UCSD-AML1 (cell line): Measurements from ENCODE around the gene NAT8L.

Experiments used
- DNase-seq: peaks from one replicate; lab custom pipeline; 2025; ENCODE audit not compliant: unreplicated experiment; lab: John Stamatoyannopoulos, UW

Gene NAT8L

DNA sequence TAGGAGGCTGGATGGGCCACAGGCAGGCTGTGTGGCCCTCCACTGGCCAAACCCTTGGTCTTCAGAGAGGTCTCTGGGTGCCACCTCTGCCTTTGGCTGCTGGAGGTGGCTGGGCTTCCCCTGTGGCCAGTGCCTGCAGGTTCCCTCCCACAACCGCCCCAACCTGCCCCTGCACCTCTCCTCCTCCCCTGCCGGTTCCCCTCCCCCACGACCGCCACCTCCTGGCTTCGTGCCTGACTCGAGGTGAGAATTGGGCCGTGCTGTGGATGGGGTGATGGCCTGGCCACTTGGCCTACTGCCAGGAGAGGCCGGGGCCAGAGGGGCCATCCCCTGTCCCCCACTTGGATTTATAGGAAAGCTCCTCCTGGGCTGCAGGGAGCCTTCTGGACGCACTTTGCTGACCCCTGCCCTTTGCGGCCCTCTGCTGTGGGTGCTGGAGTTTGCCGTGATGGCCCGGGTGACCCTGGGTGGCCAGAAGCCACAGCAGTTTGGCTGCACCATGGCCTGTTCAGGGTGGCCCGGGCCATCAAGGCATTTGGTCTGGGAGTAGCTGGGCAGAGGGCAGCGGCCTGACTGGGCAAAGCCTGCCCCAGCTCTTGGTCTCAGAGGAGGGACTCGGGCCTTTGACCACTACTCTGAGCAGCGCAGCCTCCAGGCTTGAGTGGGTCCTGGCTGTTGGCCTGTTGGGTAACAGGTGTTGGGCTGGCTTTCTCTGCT lies 3.8 kb downstream of the NAT8L start:
- no peak for DNase-seq

DNA sequence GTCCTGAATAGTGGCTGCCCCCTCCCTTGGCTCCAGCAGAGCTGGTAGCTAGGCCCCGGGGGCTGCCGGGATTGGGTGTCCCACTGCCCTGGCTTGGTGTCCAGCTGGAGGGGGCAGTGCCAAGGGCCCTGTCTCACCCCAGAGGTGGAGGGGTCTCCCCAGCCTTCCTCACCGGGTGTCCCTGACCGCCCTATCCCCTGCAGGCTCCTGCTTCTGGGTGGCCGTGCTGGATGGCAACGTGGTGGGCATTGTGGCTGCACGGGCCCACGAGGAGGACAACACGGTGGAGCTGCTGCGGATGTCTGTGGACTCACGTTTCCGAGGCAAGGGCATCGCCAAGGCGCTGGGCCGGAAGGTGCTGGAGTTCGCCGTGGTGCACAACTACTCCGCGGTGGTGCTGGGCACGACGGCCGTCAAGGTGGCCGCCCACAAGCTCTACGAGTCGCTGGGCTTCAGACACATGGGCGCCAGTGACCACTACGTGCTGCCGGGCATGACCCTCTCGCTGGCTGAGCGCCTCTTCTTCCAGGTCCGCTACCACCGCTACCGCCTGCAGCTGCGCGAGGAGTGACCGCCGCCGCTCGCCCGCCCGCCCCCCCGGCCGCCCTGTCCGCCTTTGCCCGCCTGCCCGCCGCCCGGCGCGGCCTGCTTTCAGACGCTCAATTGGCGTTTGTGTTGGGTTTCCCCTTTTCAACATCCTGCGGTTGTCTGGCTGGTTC lies 4.6 kb downstream of the NAT8L start:
- DNase-seq: no peak

DNA sequence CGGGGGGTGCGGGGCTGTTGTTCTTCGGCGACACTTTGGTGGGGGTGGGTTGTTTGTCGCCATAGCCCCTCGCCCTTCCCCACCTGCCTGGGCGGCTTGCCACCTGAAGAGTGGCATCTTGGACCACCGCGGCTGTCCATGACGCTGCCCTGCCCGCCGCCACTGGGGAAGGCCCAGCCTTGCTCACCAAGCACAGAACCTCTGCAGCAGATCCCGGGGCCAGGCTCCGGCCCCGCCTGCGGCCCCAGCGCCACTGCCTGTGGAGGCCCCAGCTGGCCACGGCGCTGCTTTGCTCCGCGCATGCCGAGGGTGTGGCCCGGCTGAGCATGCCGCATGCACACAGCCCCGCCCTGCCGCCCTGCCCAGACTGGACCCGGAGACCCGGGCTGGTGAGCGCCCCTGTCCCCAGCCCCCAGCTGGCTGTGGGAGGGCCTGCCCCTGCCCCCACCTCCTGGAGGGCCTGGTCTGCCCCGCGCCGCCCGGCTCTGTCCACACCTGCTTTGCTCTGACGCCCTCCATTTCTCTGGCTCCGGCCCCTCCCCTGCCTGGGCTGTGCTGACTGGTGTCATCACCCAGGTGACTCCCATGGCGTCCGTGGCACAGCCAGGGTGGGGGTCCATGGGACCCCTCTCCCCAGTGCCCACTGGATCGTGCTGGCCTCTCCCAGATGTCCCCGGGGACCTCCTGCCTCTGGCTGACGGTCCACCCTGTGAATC lies 5.3 kb downstream of the NAT8L start:
- no peak for DNase-seq

DNA sequence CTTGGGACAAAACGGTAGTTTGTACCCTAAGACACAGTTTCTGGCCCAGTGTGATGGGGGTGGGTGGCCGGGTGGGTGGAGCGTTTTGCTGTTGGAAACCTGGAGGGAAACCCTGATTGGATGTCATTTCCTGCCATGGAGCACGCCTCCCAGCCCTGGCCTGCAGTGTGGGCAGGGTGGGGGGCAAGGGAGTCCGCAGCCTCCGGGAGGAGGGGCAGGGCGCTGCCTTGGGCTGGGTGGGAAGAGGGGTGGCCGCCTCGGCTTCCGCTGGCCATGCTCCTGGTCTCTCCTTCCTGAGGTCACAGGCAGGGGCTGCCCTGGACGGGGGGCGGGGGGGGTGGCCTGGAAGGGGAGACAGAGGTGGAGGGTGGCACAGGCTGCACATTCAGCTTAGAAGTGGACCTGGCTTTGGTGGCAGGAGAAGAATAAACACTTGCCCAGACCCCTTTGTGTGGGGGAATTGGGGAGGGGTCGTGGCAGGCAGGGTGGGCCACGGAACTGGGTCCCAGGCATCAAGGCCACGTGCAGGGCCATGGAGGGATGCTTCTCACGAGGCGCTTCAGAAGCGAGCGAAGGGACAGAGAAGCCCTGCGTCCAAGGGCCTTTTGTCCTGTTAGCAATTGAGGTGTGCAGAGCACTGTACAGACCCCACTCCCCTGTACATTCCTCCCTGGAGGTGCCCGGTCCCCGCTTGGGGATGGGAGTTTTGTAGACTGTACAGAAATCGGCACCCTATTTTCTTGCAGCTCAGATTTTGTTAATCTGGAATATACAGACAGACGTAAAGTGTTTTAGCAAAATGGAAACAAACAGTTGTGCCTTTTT lies 6.2 kb downstream of the NAT8L start:
- no peak for DNase-seq

DNA sequence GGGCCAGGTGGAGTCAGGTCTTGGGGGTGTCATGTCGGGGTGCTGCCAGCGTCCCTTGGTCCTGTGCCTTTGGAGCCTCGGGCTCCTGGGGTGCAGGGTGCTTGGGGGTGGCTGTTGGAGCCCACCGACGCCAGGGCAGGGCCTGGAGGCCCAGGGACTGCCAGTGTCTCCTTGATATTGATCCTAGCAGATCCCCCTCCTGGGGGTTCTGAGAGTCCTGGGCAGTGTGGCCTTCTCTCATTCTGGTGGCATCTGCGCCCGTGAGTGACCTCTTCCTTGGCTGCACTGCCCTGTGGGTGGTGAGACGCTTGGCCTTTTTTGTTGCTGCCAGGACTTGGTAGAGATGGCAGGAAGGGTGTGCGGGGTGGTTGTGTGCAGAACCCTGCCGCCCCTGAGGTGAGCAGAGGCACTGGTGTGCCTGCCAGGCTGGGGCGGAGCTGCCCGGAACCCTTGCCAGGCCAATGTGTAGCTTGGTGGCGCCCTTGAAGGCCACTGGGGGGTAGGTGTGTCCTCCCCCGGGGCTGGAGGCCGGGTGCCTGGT lies 7.0 kb downstream of the NAT8L start:
- DNase-seq: no peak

DNA sequence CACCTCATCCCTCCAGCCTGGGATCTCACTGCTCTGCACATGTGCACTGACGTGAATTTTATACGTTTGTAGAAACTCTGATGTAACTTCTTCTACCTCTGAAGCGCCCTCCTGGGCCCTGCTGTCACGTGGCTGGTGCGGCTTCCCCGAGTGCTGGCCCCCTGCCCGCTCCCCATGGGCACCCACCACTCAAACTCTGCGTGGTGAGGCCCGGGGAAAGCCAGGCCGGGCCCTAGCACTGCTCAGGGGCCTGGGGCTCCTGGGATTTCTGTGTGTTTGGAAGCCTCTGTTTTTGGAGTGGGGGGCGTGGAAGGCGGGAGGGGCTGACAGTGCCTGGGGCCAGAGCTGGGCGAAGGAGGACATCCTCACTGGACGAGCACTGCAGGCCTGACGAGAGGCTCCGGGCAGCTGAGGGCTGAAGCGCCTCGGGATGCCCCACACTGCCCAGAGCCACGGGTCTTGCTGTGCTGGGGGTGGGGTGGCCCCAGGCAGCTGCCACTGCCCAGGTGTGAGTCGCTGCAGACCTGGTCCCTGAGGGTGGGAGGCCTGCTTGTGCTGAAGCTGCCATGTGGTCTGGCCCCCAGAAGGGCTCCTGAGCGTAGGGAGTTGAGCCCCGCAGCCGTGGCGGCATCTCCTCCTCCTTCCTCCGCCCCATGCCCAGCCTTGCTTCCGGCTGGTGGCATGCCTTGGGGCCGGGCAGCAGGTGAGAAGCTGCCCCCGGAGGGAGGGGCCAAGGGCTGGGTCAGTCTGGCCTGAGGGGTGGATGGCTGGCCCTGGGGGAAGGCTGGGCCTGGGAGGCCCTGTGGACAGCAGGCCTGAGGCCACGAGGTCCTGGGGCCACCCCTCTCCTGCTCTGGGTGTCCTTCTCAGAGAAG lies 7.7 kb downstream of the NAT8L start:
- no peak for DNase-seq

DNA sequence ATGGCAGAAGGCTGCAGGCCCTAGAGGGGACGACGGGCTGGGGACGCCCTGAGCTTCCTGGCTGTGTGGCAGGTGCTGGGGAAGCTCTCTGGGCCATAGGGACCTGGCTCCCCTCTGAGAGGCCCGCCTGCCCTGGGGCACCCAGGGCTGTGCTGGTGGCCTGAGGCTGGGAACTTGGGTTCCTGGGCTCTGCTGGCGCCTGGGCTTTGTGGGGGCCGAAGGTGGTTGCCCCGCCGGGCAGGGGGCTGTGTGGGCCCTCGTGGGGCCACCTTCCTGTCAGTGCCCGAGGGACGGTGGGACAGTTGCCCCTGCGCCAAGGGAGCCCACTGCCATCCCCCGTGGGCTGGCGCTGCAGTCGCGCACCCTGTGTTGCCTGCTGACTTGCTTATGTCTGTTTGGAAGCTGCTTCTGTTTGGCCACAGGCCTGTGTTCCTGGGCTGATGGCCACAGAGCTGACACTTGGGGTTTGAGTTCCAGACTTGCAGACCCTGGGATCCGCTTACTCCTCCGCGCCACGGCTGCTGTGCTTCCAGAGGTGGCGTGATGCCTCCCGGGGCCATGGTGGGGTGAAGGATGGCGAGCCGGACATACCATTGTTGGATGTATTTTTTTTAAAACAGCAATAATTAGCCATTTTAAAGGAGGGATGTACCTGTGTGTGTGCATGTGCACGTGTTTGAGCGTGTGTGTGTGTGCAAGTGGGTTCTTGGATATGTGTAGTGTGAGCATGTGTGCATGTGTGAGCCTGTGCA lies 8.5 kb downstream of the NAT8L start:
- no peak for DNase-seq

DNA sequence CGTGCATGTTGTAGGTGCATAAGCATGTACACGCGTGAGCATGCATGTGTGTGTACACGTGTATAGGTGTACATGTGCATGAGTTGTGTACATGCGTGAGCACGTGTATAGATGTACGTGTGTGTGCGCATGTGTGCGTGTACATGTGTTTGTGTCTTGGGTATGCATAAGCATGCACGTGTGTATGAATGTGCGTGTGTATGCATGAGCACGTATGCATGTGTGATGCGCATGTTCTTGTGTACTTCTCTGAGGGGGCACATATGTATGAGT lies 9.0 kb downstream of the NAT8L start:
- no peak for DNase-seq

DNA sequence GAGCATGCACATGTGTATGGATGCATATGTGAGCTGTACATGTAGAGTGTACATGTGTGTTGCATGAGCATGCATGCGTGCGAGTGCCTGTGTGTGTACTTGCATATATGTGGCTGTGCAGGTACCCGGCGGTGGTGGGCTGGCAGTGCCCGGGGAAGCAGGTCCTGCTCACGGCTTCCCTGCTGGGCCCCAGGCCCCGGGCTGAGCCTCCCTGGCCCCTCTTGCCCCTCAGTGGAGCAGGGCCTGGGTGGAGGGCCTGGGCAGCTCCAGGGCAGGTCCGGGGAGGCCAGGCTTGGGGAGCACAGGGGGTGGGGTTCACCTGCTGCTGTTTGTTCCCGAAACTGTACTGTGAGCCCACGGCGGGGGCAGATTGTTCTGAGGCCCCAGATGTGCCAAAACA lies 9.4 kb downstream of the NAT8L start:
- DNase-seq: no peak

DNA sequence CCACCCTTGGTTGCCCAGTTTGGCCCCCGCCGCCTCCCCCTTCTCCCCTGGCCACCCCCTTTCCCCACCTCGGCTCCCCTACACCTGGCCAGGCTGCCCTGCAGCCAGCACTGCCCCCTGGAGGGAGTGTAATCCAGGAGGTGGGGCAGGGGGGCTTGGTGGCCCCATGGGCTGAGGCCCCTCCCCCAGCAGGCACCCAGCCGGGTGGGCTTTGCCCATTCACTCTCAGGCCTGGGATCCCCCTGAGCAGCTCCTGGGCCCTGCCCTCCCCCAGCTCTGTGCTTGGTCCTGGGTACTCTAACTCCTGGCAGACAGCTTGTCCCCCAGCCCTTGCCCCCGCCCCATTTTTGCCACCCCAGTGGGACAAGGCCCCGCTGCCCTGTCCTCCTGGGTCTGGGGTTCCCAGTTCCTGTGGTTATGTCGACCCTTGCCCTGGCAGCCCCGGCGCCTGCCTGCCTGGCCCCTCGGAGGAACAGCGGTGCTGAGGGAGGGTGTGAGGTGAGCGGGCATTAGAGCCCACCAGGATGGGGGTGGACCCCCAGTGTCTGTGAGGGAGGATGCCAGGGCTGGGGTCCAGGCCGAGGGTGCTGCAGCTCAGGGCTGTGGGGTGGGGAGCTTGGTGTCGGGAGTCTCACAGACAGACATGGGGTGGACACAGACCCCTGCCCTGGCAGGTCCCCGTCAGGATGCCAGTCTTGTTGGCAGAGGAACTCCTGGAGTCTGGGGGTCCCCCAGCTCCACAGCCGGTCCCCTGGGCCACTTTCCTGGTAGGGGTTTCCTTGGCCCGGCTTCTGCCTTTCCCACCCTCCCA lies 10.2 kb downstream of the NAT8L start:
- no peak for DNase-seq

DNA sequence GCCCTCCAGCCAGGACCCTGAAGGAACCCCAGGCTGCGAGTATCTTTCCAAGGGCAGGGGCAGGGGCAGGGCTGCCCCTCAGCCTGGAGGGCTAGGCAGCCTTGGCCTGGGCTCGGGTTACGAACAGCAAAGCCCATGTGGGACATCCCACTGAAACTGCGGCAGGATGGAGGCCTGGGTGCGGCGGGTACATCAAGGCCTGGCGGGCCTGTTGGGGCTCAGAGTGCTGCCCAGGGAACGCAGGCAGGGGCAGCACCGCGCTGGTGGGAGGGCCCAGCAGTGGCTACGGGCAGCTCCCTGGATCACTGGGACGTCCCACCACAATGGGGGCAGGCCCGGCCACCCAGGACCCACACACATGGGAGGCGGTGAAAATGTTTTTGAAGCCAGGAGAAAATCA lies 10.9 kb downstream of the NAT8L start:
- no peak for DNase-seq

DNA sequence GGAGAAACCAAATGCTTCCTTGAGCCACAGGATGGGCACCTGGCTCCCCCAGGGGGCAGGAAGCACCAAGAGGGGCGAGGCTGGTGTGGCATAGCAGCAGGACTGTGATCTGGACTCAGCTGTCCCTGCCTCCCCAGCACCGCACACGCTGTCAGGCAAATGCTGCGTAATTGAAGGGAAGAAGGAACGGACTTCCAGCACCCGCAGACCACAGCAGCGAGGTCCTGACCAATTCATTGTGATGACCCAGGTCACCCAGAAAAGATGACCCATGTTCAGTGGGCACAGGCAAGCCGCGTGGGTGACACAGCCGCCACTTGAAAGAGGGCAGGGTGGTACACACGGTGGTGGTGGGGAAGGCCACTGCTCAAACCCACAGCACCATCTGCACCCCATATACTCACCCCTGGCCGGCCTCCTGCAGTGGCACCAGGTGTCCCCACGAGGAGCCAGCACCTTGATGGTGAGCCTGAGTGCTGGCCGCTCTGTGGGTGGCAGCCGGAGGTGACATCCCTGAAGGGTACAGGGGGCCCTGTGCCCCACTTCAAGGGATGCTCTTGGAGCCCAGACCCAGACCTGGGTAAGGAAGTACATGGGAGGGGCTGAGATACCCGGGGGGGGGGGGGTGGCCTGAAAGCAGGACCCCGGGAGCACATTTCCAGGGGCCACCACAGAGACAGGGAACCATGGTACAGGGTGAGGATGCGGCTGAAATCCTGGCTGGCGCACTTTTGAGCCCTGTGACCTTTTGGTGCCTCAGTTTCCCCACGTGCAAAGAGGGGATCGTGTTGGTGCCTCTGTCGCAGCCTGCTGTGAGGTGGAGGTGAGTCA lies 11.5 kb downstream of the NAT8L start:
- no peak for DNase-seq

DNA sequence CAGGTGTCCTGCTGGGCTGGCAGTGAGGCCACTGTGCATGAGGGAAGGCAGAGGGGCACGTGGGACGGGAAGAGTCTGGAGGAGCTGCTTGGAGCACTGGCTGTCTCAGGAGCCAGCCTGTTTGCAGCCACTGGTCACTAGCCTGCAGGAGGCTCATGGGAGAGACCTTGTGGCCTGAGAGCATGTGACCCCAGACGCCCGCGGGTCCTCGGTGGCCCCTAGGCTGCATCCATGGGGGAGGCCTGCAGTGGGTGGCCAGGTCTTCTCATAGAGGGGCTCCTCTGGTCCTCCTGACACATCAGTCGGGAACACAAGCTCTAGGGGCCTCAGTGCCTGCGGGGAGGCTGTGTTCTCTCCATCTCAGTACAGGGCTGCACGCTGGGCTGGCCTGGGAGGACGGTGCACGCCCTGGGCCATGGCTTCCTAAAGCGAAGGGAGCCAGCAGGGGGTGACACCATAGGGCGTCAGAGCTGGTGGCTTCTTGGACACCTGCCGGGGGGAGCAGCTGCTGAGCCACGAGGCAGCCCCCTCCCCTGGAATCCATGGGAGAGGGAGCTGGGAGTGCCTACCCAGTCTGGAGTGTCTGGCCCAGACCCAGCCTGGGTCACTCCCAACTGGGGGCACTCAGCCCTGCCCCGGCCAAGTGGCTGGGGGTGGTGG lies 12.3 kb downstream of the NAT8L start:
- no peak for DNase-seq

DNA sequence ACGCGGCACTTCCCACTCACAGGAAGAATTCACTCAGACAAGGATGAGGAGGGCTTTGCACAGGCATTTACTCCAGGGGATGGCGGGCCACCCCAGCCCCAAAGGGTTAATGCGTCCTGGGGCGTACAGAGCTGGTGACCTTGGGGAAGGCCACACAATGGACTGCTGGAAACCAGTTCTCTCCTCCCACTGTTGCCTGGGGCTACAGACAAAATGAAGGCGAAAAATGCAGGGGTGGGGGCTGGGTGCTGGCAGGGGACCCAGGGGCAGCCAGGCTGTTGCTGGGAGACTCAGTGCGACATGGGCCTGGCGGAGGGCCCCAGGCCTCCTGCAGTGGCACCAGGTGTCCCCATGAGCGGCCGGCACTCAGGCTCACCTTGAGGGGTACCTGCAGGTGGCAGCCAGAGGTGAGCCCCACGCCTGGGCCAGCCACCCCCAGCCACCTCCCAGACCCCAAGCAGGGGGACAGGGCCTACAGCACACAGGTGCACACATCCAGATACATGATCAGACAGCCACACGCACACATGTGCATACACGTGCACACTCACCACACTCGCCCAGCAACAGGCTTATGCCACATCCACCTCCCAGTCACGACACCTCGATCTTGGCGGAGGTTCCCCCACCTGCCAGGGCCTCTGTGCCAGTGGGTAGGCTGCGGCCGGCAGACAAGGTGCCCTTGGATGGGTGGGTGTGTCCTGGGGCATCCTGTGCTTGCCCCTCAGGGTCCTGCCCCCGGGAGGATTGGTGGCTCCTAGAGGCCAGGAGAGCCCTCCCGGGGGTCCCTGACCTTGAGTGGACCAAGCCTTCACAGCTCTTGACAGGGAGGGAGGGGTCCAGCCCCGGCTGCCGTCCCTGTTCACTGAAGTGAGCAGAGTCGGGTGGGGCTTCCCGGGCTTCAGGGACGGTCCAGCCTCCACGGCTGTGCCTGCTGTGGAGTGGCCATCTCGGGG lies 13.1 kb downstream of the NAT8L start:
- no peak for DNase-seq

DNA sequence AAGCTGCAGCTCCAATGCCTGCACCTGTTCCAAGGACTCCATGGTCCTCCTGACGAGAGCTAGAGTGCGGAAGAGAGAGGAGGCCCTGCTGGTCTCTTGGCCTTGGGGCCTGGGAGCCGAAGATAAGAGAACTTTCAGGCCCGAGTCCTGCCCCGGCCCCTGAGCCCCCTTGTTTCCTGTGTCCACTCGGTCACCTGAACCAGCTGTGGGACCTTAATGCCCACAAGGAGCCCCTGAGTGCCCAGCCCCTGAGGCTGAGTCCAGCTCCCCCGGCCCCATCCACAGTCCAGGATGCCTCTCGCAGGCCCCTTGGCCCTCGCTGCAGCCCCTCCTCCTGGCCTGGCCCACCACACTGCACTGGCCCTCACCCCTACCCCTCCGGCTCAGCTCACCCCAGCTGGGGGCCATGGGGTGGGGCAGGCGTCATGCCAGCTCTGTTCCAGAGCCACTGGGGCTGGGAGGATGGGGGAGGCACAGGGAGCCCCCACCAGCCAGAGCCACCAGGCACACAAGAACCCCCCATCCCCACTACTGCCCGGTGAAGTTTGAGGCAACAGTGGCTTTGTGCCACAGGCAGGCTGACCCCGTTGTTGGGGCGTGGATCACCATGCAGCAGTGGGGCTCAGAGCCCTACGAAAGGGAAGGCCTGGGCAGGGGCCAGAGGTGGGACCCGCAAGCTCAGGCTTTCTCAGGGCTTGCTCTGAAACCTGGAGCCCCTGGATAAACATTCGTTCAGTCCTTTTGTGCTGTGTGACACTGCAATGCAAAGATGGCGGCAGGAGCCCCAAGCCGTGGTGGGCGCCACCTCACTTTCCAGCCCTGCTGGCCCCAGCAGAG lies 14.1 kb downstream of the NAT8L start:
- no peak for DNase-seq
